Stimulated activated CD4-positive, alpha-beta T cell treated with anti-CD3 and anti-CD28 coated beads, Interleukin-12 subunit alpha, Interleukin-12 subunit beta, amount 100 ng/mL, for 24 hours (primary cell): ENCODE data around the gene INSM1.

ENCODE experiments used
- DNase-seq, 2 experiments: peaks; one replicate each; pipeline ENCODE4 v3.0.0-alpha.2; 2020; ENCODE audit warnings: low read depth in 2 of 2

Gene INSM1

DNA sequence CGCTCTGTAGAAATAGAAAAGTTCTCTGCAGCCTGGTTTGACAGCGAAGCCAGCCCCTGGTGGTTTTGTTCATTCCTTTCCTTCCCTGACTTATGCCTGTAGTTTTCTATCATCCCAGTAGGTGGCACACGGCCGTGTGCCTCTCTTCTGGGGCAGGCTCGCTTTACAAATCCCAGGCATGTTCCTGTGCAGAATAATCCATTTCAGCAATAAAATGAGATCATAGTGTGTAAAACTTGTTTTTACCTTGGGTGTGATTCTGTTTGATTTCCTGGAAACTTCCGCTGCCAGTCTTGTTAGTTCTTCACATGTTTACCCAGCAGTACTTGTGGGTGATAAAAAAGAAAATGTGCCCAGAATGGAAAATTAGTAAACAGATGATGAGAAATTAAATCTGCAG, 7.4 kb upstream of the INSM1 start:
- peak in 1 of 2 experiments; percentile 32 for DNase-seq

DNA sequence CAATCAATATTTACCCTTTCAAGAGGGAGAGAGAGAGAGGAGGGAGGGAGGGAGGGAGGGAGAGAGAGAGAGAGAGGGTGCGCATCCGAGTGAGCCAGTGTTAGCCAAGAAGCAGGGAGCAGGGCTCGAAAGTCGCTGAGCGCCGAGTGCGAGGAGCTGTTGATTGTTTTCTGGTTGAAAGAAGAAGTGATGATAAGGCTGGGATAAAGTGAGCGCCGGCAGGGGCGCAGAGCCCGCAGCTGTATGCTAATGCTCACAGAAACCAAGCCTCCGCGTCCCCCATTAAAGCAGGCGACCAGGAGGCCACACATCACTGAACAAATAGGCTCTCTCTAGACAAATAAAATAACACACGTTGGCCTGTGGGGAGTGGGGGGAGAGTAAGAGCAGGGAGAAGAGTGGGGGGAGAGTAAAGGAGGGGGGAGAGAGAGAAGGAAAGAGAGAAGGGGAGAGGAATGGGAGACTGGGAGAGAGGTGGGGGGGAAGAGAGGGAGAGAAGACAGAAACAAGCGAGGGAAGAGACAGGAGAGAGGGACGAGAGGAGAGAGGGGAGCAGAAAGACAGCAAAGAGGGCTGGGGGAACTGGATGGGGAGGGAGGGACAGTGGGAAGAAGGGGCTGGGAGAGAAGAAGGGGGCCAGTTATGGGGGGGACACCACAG, 5.0 kb upstream of the INSM1 start:
- no peak for DNase-seq

DNA sequence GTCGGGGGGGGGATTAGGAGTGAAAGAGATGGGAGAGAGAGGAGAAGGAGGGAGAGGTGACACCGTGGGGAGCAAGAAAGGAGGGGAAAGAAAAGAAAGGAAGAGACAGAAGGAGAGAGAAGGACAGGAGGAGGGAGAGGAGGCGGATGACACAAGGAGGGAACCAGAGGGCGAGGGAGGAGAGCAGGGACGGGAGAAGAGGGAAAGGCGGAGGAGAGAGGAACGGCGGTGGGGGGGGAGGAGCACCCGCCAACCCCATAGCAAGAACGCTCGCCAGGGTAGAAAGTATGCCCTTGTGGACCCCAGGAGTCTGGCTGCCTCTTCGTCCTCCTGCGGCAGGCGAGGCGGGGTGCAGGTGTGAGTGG, 4.5 kb upstream of the INSM1 start:
- DNase-seq: no peak

DNA sequence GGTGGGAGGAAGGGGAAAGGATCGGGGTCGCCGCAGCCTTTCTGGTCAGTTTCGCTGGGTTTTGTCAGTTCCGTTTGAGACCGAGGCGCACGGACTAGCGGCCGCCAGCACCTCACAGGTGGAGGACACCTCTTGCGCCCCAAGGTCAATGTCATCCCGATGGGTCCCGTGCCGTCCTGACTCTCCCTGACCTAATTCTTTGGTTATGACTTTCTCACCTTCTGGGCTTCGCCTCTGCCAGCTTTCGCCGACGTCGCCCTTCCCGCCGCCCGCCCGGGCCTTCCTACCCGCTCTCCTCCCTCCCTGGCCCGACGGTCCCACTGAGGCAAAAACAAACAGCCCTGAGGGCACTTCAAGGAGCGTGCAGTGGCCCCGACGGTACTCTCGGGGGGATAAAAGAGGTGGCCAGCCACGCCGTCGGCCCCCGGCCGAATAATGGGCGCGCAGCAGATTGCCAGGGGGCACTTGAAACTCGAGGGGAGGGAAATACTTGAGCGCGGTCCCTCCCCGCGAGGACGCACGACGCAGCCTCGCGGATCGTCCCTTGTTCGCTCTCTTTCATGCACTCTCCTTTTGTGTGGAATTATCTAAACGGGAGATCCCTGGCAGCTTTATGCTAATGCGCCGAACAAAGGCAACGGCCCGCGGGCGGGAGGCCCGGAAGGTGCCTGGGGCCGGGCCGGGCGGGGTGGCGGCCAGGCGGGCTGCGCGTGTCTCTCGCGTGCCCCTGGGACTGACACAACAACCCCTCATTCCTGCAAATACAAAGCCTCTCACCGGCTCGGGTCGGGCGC, 3.9 kb upstream of the INSM1 start:
- DNase-seq: no peak

DNA sequence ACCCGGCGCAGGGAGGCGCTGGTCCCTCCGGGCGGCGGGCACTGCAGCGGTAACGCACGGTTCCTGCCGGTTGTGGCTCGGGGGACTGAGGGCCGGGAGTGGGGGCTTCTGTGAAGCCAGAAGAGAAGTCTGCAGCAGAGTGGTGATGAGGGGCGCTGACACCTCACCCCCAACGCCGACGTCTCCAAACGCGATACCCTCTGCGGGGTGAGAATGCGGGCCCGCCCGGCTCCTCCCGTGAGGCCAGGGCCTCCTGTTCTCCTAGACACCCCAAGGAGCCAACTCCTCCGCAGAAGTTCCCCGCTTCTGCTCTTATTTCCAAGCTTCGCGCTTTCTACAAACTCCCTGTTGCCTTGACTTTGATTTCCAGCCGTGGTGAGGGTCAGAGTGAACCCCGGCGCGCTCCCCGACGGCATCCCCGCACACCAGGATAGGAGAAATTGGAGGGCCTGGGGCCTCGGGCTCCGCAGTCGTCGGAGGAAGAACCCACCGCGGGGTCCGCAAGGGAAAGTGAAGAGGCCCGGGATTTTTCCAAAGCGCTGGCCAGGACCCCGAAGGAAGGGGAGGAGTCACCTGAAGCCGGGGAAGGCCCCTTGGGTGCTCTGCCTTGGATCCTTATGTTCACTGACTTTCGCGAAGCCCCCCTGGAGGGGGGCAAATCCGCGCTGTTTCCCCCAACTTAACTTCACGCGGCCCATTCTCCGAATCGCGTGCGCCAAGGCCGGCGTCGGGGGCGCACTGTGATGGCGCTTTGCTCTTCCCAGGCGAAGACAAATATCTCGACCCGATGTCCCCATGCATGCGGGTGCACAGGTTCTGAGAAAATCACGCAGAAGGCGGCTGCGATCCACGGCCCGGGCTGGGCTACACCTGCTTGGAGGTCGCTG, 3.1 kb upstream of the INSM1 start:
- peak in 1 of 2 experiments; percentile 15 for DNase-seq

DNA sequence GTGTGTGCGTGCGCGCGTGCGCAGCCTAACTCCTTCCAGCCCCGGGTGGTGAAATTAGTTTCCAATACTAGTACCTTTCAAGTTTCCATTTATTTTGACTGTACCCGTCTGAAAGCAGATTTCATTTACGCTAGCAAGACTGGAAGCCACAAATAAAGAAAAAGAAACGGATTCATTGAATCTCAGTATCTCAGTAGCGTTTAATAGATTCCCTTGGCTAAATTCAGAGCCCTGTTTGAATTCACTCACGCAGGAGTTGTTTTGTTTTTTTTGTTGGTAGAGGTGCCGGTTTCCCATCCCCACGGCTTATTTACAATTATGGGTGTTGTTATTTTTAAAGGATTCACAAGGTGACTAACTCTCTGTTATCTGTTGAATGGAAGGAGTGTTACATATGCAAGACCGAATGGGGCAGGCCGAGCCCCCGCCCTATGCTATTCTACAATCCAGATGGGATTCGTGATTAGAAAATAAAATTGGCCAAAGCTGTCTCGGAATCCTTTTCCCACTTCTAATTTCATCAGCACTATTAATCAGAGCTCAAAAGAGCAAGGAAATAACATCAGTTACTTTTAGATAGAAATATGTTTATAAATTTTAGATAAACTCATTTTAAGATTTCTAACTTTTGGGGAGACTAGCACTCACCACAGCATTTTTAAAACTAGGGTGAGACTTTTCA, 2.3 kb upstream of the INSM1 start:
- DNase-seq: no peak

DNA sequence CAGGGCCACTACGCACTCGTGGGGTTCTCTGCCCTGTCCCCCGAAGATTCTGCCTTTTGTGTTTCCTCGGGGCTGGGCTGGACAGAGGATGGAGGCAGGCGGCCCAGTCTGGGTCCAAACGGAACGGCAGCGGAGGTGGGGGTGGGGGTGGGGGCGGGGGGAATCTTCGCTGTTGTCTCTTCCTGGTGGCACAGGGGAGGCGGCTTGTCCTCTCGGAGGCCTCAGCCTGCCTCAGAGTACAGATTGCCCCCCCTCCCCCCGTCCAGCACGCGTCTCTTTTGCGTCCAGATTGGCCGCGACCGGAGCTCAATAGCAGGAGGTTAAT, 1.4 kb upstream of the INSM1 start:
- DNase-seq: no peak

DNA sequence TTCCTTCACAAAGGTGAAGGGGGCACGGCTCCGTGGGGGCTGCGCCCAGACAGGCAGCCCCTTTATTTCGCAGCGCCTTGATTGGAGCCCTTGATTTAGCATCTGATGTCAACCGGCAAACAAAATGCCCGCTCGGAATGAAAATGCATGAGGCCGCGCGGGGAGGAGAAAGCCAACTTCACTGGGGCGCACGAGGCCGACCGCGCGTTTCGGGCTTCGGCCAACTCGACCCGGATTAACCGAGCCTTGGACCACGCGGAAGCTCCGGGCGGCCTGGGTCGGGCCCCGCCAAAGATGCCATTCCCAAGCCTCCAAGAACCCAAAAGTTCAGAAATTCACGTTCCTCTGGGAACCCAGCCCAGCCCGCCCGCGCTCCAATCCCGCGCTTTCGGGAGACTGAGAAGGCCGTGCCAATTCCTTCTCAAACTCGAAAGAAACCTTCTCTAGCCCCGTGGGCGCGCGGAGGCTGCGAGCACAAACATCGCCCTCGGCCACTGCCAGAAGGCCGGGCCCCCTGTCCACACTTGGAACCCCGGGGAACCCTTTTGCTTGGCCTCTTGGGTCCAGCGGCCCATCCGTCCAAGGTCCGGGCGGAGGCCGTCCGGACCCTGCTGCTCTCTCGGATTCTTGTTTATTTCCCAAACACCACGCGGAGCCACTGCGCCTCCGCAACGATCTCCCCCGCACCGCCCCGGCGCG, 879 bp upstream of the INSM1 start:
- no peak for DNase-seq

DNA sequence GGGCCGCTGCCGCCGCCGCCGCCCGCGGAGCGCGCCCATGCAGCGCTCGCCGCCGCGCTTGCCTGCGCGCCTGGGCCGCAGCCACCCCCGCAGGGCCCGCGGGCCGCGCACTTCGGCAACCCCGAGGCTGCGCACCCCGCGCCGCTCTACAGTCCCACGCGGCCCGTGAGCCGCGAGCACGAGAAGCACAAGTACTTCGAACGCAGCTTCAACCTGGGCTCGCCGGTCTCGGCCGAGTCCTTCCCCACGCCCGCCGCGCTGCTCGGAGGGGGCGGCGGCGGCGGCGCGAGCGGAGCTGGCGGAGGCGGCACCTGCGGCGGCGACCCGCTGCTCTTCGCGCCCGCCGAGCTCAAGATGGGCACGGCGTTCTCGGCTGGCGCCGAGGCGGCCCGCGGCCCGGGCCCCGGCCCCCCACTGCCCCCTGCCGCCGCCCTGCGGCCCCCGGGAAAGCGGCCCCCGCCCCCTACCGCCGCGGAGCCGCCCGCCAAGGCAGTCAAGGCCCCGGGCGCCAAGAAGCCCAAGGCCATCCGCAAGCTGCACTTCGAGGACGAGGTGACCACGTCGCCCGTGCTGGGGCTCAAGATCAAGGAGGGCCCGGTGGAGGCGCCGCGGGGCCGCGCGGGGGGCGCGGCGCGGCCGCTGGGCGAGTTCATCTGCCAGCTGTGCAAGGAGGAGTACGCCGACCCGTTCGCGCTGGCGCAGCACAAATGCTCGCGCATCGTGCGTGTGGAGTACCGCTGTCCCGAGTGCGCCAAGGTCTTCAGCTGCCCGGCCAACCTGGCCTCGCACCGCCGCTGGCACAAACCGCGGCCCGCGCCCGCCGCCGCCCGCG, 730 bp downstream of the INSM1 start:
- peak in 1 of 2 experiments; percentile 17 for DNase-seq

DNA sequence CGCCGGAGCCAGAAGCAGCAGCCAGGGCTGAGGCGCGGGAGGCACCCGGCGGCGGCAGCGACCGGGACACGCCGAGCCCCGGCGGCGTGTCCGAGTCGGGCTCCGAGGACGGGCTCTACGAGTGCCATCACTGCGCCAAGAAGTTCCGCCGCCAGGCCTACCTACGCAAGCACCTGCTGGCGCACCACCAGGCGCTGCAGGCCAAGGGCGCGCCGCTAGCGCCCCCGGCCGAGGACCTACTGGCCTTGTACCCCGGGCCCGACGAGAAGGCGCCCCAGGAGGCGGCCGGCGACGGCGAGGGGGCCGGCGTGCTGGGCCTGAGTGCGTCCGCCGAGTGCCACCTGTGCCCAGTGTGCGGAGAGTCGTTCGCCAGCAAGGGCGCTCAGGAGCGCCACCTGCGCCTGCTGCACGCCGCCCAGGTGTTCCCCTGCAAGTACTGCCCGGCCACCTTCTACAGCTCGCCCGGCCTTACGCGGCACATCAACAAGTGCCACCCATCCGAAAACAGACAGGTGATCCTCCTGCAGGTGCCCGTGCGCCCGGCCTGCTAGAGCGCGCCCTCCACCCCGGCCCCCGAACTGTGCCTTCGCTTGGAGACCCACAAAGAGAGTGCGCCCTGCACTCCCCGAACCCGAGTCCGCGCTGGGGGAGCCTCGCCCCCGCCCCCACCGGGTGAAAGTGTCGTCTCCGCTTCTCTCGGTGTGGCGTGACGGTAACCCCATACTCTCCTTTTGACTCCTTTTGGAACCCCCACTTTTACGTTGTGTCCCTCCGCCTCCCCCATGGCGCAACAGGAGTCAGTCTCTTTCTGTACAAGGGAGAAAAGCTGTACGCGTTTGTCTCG, 1.6 kb downstream of the INSM1 start:
- DNase-seq: peak in 1 of 2 experiments; percentile 17

DNA sequence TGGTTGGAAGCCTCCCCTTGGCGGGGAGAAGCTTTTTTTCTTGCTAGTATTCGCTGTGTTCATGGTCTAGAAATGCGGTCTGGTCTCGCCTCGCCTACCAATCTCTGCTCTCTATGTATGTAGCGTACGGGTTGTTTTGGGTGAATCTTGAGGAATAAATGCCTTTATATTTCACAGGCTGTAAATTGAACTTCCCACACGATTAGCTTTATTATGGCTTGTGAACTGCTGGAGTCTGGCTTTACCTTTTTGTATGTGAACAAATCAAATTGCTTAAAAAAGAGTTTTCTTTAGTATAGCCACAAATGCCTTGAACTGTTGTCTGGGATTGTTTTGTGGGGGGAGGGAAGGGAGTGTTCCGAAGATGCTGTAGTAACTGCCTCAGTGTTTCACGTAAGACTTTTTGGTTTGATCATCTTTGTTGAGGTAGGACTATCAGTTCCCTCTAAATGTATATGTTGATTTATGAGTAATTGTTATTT, 2.2 kb downstream of the INSM1 start:
- no peak for DNase-seq

DNA sequence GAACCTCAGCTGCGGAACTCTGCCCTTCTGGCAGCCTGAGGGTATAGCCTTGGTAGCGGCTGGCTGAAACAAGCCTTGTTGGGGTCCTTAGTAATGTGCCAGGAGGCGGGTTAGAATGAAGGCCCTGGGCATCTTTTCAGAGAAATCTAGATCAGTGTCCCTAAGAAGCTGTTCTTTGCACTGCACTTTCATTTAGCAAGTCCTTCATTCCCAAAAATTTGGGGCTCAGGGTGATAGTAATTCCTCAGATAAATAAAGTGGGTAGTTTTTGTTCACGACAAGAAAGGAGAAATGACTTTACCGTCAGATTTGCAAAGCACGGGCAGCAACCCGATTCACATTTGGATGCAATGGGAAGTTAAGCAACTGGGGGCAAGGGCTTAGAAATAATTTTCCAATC, 3.2 kb downstream of the INSM1 start:
- DNase-seq: no peak

DNA sequence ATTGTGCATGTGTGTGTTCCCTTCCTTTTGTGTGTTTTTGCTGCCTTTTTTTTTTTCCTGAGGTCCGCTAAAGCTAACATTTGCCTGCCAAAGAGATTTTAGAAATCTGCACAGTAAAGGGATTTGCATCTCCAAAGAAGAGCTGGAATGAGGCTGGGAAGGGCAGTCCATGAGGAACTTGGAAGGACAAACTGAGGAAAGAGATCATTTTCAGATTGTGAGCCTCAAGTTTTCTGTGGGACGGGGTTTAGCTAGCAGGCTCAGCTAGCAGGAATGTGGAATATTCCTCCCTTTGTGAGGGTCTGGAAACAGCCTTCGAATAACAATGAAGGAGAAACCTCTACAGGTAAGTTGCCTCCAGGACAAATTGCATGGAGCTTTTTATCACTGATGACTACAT, 3.8 kb downstream of the INSM1 start:
- DNase-seq: no peak

DNA sequence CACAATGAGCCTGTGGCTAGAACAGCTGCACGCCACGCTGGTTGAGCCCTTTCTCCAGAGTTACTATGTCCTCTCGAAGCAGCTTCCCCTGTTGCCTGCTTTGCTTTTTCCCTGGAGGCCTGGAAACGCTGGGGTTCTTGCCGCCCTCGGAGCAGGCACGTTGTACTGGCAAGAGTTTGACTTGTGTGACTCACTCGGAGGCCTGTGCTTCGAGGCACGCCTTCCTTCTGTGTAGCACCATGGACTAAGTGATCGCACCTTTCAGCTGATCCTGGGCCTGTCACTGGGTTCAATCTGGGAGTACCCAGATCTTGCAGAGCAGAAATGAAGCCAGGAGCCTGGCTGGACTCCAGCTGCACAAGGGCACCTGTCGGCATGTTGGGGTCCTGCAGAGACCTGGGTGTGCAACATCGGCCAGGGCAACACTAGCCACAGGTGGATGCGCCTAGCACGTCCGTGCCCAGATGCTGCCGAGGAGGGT, 5.2 kb downstream of the INSM1 start:
- no peak for DNase-seq

DNA sequence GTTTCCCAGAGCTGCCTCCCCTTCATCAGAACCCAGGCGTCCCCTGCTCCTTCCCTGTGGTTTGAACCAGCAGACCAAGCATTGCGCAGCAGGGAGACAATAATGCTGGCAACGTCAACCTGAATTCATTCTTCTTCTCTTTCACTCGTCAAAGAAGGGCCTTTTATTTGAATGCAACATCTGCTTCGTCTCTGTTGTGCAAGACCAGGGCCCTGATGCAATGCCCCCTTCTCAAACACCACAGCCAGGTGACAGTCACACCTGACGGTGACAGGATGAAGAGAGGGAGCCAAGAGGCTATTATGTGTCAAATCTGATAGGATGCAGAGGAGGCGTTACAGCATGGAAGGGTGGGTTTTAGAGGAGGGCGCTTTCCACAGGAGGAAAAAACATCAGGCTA, 8.0 kb downstream of the INSM1 start:
- DNase-seq: no peak

DNA sequence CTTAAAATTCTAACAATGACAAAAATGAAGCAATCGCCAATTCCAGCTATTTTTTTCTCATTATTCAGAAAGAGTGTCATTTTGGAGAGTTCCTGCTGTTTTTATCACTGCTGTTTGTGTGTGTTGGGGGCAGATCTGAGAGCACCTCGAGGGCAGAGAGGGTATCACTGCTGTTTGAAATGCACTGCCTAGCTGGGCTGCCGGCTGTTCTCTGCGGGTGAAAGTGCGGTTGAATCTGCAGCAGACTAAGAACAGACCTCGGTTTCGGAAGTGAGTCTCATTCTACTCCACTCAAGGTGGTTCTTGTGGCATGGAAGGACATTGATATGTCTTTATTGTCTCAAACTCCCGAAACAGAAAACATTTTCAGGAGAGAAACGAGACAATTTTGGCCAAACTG, 18.3 kb downstream of the INSM1 start:
- DNase-seq: no peak

DNA sequence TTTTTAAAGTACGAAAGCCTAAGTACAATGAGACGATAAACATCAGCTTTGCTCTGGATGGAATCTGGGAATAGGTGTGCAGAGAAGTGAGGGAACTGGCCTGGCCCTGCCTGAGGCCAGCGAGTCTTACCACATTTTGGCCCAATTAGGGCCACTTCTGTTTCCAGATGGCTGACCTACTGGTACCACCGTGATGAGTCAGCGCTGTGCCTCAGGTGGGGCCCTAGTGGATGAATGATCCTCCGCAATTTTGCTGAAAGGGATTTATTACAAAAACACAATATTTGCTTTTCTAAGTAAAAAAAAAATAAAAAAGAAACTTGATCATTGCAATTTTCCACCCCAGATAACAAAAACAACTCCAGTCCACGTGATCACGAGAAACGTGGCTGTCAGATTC, 22.5 kb downstream of the INSM1 start:
- DNase-seq: no peak

DNA sequence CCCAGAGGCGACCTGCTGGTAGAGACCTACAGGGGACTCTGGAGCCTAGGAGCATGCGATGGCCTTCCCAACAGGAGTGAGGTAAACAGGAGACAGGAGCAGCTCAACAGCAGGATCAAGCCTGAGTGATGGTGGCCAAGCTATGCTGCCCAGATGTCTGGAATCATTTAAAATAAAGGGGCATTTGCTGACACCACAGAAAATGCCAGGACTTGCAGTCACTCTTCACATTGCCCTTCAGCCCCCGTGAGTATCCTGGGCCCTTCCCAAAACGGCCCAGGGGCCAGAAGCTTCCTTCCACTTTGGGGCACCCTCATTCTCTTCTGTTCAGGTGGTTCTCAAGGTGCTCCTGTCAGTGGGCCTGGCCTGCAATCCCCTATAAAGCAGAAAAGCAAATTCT, 23.2 kb downstream of the INSM1 start:
- no peak for DNase-seq

DNA sequence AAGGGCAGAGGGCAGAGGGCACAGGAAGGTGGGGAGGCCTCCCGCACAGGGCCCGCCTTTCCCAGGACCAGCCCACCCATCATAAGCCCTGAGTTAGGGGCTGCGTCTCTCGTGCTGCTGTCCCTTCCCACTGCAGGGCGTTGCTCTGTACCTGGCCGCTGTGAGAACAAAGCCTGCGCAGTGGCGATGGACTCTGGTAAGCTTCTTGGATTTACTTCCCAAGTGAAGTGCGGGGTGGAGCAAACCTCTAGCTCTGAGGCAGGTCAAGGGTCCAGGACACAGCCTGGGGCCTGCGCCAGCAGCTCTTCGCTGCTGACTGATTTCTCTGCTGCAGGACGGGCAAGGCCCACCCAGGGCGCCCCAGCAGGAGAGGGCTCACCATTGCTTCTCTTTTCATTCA, 23.9 kb downstream of the INSM1 start:
- no peak for DNase-seq
